HEK293T (cell line): ENCODE measurements around the gene RNF14.

Source experiments
- CTCF ChIA-PET: fragments of 350-600 bp; formaldehyde crosslinking; extraction: SDS; loops from one replicate; lab custom pipeline; 2021; ENCODE audit warnings: antibody characterized with exemption, inconsistent platforms; lab: Yijun Ruan, JAX
- POLR2A ChIA-PET: fragments of 350-600 bp; formaldehyde crosslinking; extraction: SDS; loops from one replicate; lab custom pipeline; 2020; ENCODE audit warnings: antibody characterized with exemption, inconsistent platforms; lab: Yijun Ruan, JAX
- DNase-seq: peaks from one replicate; pipeline ENCODE4 v3.0.0; 2012; ENCODE audit warnings: mixed read lengths; ENCODE audit errors: extremely low spot score
- ARNT ChIP-seq: fragments of 450-650 bp; IDR thresholded peaks from 2 replicates; pipeline ENCODE4 v1.6.1; 2017; ENCODE audit warnings: mild to moderate bottlenecking
- BHLHE40 ChIP-seq: fragments of 450-650 bp; IDR thresholded peaks from 2 replicates; pipeline ENCODE4 v1.6.1; 2016; ENCODE audit warnings: mild to moderate bottlenecking, moderate library complexity, borderline replicate concordance
- CTBP1 ChIP-seq: fragments of 450-650 bp; IDR thresholded peaks from 2 replicates; pipeline ENCODE4 v1.6.1; 2016; ENCODE audit warnings: borderline replicate concordance
- ELF4 ChIP-seq: fragments of 450-650 bp; IDR thresholded peaks from 2 replicates; pipeline ENCODE4 v1.6.1; 2017; ENCODE audit warnings: antibody characterized with exemption
- FOXA1 ChIP-seq: fragments of 450-650 bp; IDR thresholded peaks from 2 replicates; pipeline ENCODE4 v1.6.1; 2016; ENCODE audit warnings: mild to moderate bottlenecking
- FOXK2 ChIP-seq: fragments of 450-650 bp; IDR thresholded peaks from 2 replicates; pipeline ENCODE4 v1.6.1; 2016; ENCODE audit warnings: mild to moderate bottlenecking
- FOXM1 ChIP-seq: fragments of 450-650 bp; IDR thresholded peaks from 2 replicates; pipeline ENCODE4 v1.6.1; 2017; ENCODE audit warnings: mild to moderate bottlenecking, borderline replicate concordance
- HDGF ChIP-seq: fragments of 450-650 bp; IDR thresholded peaks from 2 replicates; pipeline ENCODE4 v1.6.1; 2017; ENCODE audit warnings: antibody characterized with exemption, borderline replicate concordance
- L3MBTL2 ChIP-seq: fragments of 450-650 bp; conservative IDR thresholded peaks from 2 replicates; pipeline ENCODE4 v1.6.1; 2016; ENCODE audit warnings: mild to moderate bottlenecking
- LEF1 ChIP-seq: fragments of 450-650 bp; IDR thresholded peaks from 2 replicates; pipeline ENCODE4 v1.6.1; 2017; ENCODE audit warnings: mild to moderate bottlenecking, borderline replicate concordance
- NFRKB ChIP-seq: fragments of 450-650 bp; IDR thresholded peaks from 2 replicates; pipeline ENCODE4 v1.6.1; 2016; ENCODE audit warnings: mild to moderate bottlenecking, moderate library complexity
- SP1 ChIP-seq: fragments of 450-650 bp; IDR thresholded peaks from 2 replicates; pipeline ENCODE4 v1.6.1; 2017
- SUZ12 ChIP-seq: fragments of 450-650 bp; IDR thresholded peaks from 2 replicates; pipeline ENCODE4 v1.6.1; 2016; ENCODE audit warnings: mild to moderate bottlenecking
- TARDBP ChIP-seq: fragments of 450-650 bp; IDR thresholded peaks from 2 replicates; pipeline ENCODE4 v1.6.1; 2016
- ZNF384 ChIP-seq: fragments of 450-650 bp; IDR thresholded peaks from 2 replicates; pipeline ENCODE4 v1.6.1; 2016
- TF ChIP-seq, protein P1 (sequence below): fragments of 450-650 bp; IDR thresholded peaks from 2 replicates; pipeline ENCODE4 v1.6.1; 2016

Gene RNF14

GRCh38 chr5:142009886-142010285 is 41.0 kb downstream of the RNF14 start:
- CTCF ChIA-PET, result interaction anchor here (0.7 to 1.3 kb wide), 3 partner anchors 41 to 172 kb away, joined by 3 to 5 read pairs (median 3); partner anchors contain the start of gene RNF14
- POLR2A ChIA-PET, result interaction anchor here (1.6 kb wide), 1 partner anchor 15 kb away, joined by 6 read pairs; no protein-coding TSS in a partner anchor

GRCh38 chr5:142011572-142012185 is 42.8 kb downstream of the RNF14 start:
- TF ChIP-seq ELF4, result no peak
- TF ChIP-seq, protein P1, sequence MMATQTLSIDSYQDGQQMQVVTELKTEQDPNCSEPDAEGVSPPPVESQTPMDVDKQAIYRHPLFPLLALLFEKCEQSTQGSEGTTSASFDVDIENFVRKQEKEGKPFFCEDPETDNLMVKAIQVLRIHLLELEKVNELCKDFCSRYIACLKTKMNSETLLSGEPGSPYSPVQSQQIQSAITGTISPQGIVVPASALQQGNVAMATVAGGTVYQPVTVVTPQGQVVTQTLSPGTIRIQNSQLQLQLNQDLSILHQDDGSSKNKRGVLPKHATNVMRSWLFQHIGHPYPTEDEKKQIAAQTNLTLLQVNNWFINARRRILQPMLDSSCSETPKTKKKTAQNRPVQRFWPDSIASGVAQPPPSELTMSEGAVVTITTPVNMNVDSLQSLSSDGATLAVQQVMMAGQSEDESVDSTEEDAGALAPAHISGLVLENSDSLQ, result no peak
- TF ChIP-seq L3MBTL2, result no peak
- no peak for TF ChIP-seq HDGF
- TF ChIP-seq FOXK2, result no peak
- TF ChIP-seq ZNF384, result no peak
- no peak for TF ChIP-seq FOXM1
- TF ChIP-seq SUZ12, result no peak
- no peak for TF ChIP-seq SP1
- no peak for TF ChIP-seq LEF1
- no peak for TF ChIP-seq FOXA1
- no peak for TF ChIP-seq CTBP1
- no peak for TF ChIP-seq BHLHE40
- no peak for TF ChIP-seq NFRKB
- no peak for TF ChIP-seq TARDBP
- no peak for TF ChIP-seq ARNT
- ChIA-PET POLR2A (interaction anchor here (0.8 to 3.8 kb wide), 8 partner anchors 9 to 133 kb away, joined by 3 to 33 read pairs (median 6); partner anchors contain the start of genes NDFIP1 and RNF14), CTCF (interaction anchor here (0.5 to 4.4 kb wide), 23 partner anchors 9 to 1336 kb away, joined by 3 to 57 read pairs (median 5); partner anchors contain the start of genes NDFIP1 and RNF14)
- no peak for DNase-seq

More at GRCh38 chr5:142009886-142010285, 41.0 kb downstream of the RNF14 start:
- no peak for DNase-seq
- TF ChIP-seq NFRKB, result no peak

- no peak for TF ChIP-seq SUZ12
- TF ChIP-seq SP1, result no peak
- no peak for TF ChIP-seq ZNF384
- no peak for TF ChIP-seq CTBP1
- no peak for TF ChIP-seq FOXA1
- no peak for TF ChIP-seq BHLHE40
- TF ChIP-seq LEF1, result no peak
- TF ChIP-seq HDGF, result no peak
- no peak for TF ChIP-seq NFRKB
- TF ChIP-seq, protein P1, result no peak
- no peak for TF ChIP-seq ARNT
- no peak for TF ChIP-seq ELF4
- TF ChIP-seq L3MBTL2, result no peak
- TF ChIP-seq FOXM1, result no peak
- CTCF ChIA-PET, result interaction anchor here (0.5 to 4.4 kb wide), 25 partner anchors 9 to 751 kb away, joined by 3 to 57 read pairs (median 5); partner anchors contain the start of genes NDFIP1 and RNF14
- POLR2A ChIA-PET, result interaction anchor here (0.6 to 3.8 kb wide), 19 partner anchors 9 to 155 kb away, joined by 3 to 33 read pairs (median 3); partner anchors contain the start of genes NDFIP1 and RNF14
- DNase-seq, result peak; percentile 67
Measured at GRCh38 chr5:142012186-142012785, 43.4 kb downstream of the RNF14 start.

- POLR2A ChIA-PET, result interaction anchor here (0.6 to 3.8 kb wide), 17 partner anchors 9 to 155 kb away, joined by 3 to 33 read pairs (median 3); partner anchors contain the start of genes NDFIP1 and RNF14
- TF ChIP-seq SUZ12, result no peak
- no peak for TF ChIP-seq FOXK2
- TF ChIP-seq L3MBTL2, result peak; percentile 80
- peak; percentile 41; the same call in 1 of the 2 replicates for TF ChIP-seq ARNT
- TF ChIP-seq BHLHE40, result no peak
- TF ChIP-seq HDGF, result no peak
- TF ChIP-seq NFRKB, result no peak
- TF ChIP-seq FOXA1, result no peak
- DNase-seq, result peak; percentile 86
Measured at GRCh38 chr5:142012792-142013388, 44.0 kb downstream of the RNF14 start, which contains the start of gene GNPDA1. Gene GNPDA1, minus strand, starts transcription at chr5:142013027. Its CDS starts 992 bp downstream, at chr5:142012035.

DNA sequence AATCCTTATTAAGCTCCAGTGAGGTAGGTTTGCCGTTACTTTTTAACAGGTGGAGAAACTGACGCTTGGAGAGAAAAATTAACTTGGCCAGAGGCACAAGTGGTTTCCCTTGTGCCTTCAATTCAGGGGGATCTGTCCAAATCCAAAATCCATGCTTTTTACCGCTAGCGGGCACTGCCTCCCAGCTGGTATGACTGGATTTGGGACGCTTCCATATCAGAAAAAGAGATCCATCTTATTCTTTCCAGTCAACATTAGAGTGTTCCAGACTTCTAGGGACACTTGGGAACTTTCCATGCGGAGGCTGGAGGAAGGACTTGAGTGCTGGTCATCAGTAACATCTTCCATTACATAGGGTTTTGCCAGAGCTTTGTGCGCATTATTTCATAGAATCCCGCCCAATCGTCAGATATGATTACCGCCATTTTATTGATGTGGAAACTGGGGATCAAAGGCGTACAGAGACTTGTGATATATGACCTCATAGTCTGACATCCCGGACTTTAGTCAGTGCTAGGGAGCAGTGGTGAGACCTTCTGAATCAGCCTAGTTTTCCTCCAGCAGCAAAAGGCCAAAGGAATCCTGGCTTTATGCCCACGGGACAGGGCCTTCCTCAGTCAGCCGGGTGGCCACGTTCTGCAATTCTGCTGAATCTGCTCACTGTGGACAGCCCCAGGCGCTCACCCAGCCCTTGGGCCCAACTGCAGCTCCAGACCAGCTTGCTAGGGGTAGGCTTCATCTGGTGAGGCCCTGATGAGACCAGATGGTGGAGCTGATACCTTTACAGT is 45.0 kb downstream of the RNF14 start:
- ChIA-PET CTCF (interaction anchor here (0.8 to 4.4 kb wide), 3 partner anchors 74 to 130 kb away, joined by 3 to 57 read pairs (median 13); partner anchors contain the start of gene NDFIP1), POLR2A (interaction anchor here (1.2 to 3.8 kb wide), 8 partner anchors 11 to 129 kb away, joined by 3 to 33 read pairs (median 6); partner anchors contain the start of genes NDFIP1 and RNF14)
- no peak for DNase-seq
- TF ChIP-seq ARNT, result no peak
- no peak for TF ChIP-seq NFRKB
- TF ChIP-seq ELF4, result no peak
- TF ChIP-seq BHLHE40, result no peak
- no peak for TF ChIP-seq HDGF
- no peak for TF ChIP-seq FOXA1
- no peak for TF ChIP-seq TARDBP
- no peak for TF ChIP-seq L3MBTL2
- TF ChIP-seq, protein P1, result no peak
- TF ChIP-seq CTBP1, result no peak
- TF ChIP-seq FOXK2, result no peak
- TF ChIP-seq FOXM1, result no peak
- TF ChIP-seq LEF1, result no peak
- TF ChIP-seq ZNF384, result no peak
- no peak for TF ChIP-seq SP1
- TF ChIP-seq SUZ12, result no peak

More at GRCh38 chr5:142012792-142013388, 44.0 kb downstream of the RNF14 start, which contains the start of gene GNPDA1:
- CTCF ChIA-PET, result interaction anchor here (0.6 to 4.4 kb wide), 13 partner anchors 12 to 750 kb away, joined by 3 to 57 read pairs (median 8); partner anchors contain the start of gene NDFIP1
